DLD1 (cell line): Measurements from ENCODE around the gene ADGRL1.
"Not testable (repeated sequence)": the region's sequence is repeated elsewhere in the genome, so short reads cannot be mapped to it uniquely, and the experiment has no call there.

Experiments
- in situ Hi-C: cut with HindIII; loops from 2 replicates; pipeline ENCODE4 v1.10.0; 2017; ENCODE audit warnings: low sequenced_read_pairs

ADGRL1 gene

GRCh38 chr19:14162871-14163297 is 43.1 kb downstream of the ADGRL1 start:
- in situ Hi-C loops: no loop called here

- in situ Hi-C loops: no loop called here
Measured at GRCh38 chr19:14161305-14161704, 44.7 kb downstream of the ADGRL1 start.

GRCh38 chr19:14160017-14160703 is 45.8 kb downstream of the ADGRL1 start:
- in situ Hi-C loops: no loop called here

- in situ Hi-C loops: no loop called here
Measured at GRCh38 chr19:14159059-14159458, 46.9 kb downstream of the ADGRL1 start.

- in situ Hi-C loops: no loop called here
Measured at GRCh38 chr19:14158276-14159023, 47.5 kb downstream of the ADGRL1 start.

GRCh38 chr19:14156971-14157717 is 48.8 kb downstream of the ADGRL1 start:
- in situ Hi-C loops: no loop called here

GRCh38 chr19:14156122-14156521 is 49.8 kb downstream of the ADGRL1 start:
- in situ Hi-C loops: no loop called here

- in situ Hi-C loops: no loop called here
Measured at GRCh38 chr19:14155371-14155770, 50.6 kb downstream of the ADGRL1 start.

- in situ Hi-C loops: no loop called here
Measured at GRCh38 chr19:14152713-14153112, 53.3 kb downstream of the ADGRL1 start.

GRCh38 chr19:14150770-14151661 is 55.0 kb downstream of the ADGRL1 start:
- in situ Hi-C loops: no loop called here

GRCh38 chr19:14150041-14150769 is 55.8 kb downstream of the ADGRL1 start:
- in situ Hi-C loops: no loop called here

- in situ Hi-C loops: no loop called here
Measured at GRCh38 chr19:14149509-14149994, 56.4 kb downstream of the ADGRL1 start.

GRCh38 chr19:14148751-14149410 is 57.1 kb downstream of the ADGRL1 start:
- in situ Hi-C loops: no loop called here

- in situ Hi-C loops: no loop called here
Measured at GRCh38 chr19:14147797-14148605, 58.0 kb downstream of the ADGRL1 start.

GRCh38 chr19:14146789-14147216 is 59.2 kb downstream of the ADGRL1 start:
- in situ Hi-C loops: no loop called here

- in situ Hi-C loops: not testable (repeated sequence)
Measured at GRCh38 chr19:14146169-14146568, 59.8 kb downstream of the ADGRL1 start.

GRCh38 chr19:14145381-14145780 is 60.6 kb downstream of the ADGRL1 start:
- in situ Hi-C loops: no loop called here
